Lung (tissue), 12 donors: Measurements from ENCODE around the gene ARID5B. TPM values are rescaled to one million over a fixed set of nuclear protein-coding genes. Genes with fewer than 3 reads are reported as not detected.

Experiments used
- ATAC-seq: fragments of 200-7000 bp; cut with Tn5 transposase; one replicate; pipeline ENCODE4 v1.9.1; 2020; ENCODE audit warnings: moderate number of reproducible peaks; ENCODE audit not compliant: insufficient read depth, low FRiP score
- DNase-seq, 3 donors: peaks; one replicate each; pipeline ENCODE4 v3.0.0-alpha.2; 2013 to 2017
- H3K27ac ChIP-seq, 2 donors: one replicate each; pipeline ENCODE4 v1.5.1; 2013; ENCODE audit warnings: mild to moderate bottlenecking in 2 of 2, moderate library complexity in 2 of 2, control low read depth in 1 of 2, inconsistent platforms in 1 of 2, low read depth in 1 of 2, low read length in 1 of 2
- H3K27me3 ChIP-seq, 3 donors: one replicate each; pipeline ENCODE4 v1.5.1; 2013; ENCODE audit warnings: low read length in 2 of 3; ENCODE audit not compliant: control insufficient read depth in 3 of 3, insufficient read depth in 3 of 3
- H3K36me3 ChIP-seq, 4 donors: one replicate each; pipeline ENCODE4 v1.5.1; 2013; ENCODE audit warnings: low read length in 4 of 4, mild to moderate bottlenecking in 1 of 4, moderate library complexity in 1 of 4; ENCODE audit not compliant: control insufficient read depth in 4 of 4, insufficient read depth in 4 of 4
- H3K4me1 ChIP-seq, 5 donors: one replicate each; pipeline ENCODE4 v1.5.1; 2013; ENCODE audit warnings: low read length in 5 of 5, mild to moderate bottlenecking in 2 of 5, moderate library complexity in 1 of 5; ENCODE audit not compliant: control insufficient read depth in 5 of 5, insufficient read depth in 5 of 5
- H3K4me3 ChIP-seq: one replicate; pipeline ENCODE4 v1.5.1; 2013; ENCODE audit warnings: mild to moderate bottlenecking, control low read depth, moderate library complexity
- H3K9ac ChIP-seq, 2 donors: one replicate each; pipeline ENCODE4 v1.5.1; 2013; ENCODE audit warnings: low read length in 2 of 2, control low read depth in 1 of 2; ENCODE audit not compliant: insufficient read depth in 1 of 2
- H3K9me3 ChIP-seq, 4 donors: one replicate each; pipeline ENCODE4 v1.5.1; 2013; ENCODE audit warnings: low read length in 3 of 4, mild to moderate bottlenecking in 1 of 4, moderate library complexity in 1 of 4; ENCODE audit not compliant: control insufficient read depth in 4 of 4, insufficient read depth in 3 of 4
- WGBS, 2 donors: extraction: QIAGEN DNeasy Blood & Tissue Kit; methylation state at CpG; one replicate each; pipeline ENCODE4 v1.1.7; 2013; 5-methylcytosine and 5-hydroxymethylcytosine counted together
- polyA plus RNA-seq, 2 donors: library from polyadenylated mRNA; stranded (reverse); fragments of 200-250 nt; gene quantifications; one replicate each; pipeline ENCODE4 v1.2.1, GENCODE V29; 2013
- total RNA-seq, 2 donors: library from RNA; depleted of rRNA in 1 of 2; stranded (reverse); fragments of >200 nt in 1 of 2; gene quantifications; one replicate each; pipeline ENCODE4 v1.2.1, GENCODE V29; 2014 to 2021
- TF ChIP-seq, protein P1 (sequence below): IDR thresholded peaks from 2 replicates; pipeline ENCODE4 v1.5.1; 2012; ENCODE audit warnings: mild to moderate bottlenecking; ENCODE audit errors: control extremely low read depth, extremely low read depth
- donor health status: control.
- donor health status: control.
- donor health status: Bipolar disorder and iron deficiency.
- donor health status: healthy.
- donor health status: DM: yes; HTN: yes; CAD: no.

The ARID5B gene
- total and polyA plus RNA-seq, 4 donors = 7.8 to 95.3 (median 22.0) TPM

- no peaks in the 10 kb centered on the region for H3K9me3 ChIP-seq
- no peak overlapping the region for H3K4me3 ChIP-seq
- DNase-seq (no peak), ATAC-seq (no peak)
- TF ChIP-seq, protein P1, sequence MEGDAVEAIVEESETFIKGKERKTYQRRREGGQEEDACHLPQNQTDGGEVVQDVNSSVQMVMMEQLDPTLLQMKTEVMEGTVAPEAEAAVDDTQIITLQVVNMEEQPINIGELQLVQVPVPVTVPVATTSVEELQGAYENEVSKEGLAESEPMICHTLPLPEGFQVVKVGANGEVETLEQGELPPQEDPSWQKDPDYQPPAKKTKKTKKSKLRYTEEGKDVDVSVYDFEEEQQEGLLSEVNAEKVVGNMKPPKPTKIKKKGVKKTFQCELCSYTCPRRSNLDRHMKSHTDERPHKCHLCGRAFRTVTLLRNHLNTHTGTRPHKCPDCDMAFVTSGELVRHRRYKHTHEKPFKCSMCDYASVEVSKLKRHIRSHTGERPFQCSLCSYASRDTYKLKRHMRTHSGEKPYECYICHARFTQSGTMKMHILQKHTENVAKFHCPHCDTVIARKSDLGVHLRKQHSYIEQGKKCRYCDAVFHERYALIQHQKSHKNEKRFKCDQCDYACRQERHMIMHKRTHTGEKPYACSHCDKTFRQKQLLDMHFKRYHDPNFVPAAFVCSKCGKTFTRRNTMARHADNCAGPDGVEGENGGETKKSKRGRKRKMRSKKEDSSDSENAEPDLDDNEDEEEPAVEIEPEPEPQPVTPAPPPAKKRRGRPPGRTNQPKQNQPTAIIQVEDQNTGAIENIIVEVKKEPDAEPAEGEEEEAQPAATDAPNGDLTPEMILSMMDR = no peak
- no peaks in the 10 kb centered on the region for H3K36me3 ChIP-seq
- no peaks in the 10 kb centered on the region for H3K27me3 ChIP-seq
- H3K9ac ChIP-seq = no peak overlapping the region
- peaks cover 1 to 30% (median 12%) of the 10 kb centered on the region in 5 donors for H3K4me1 ChIP-seq
- no peak overlapping the region for H3K27ac ChIP-seq
- WGBS, 2 donors = 67 to 78% methylated on average over 1 of the region's 1 CpG
Measured at GRCh38 chr10:61990761-61991135, 89.2 kb downstream of the ARID5B start.

DNA sequence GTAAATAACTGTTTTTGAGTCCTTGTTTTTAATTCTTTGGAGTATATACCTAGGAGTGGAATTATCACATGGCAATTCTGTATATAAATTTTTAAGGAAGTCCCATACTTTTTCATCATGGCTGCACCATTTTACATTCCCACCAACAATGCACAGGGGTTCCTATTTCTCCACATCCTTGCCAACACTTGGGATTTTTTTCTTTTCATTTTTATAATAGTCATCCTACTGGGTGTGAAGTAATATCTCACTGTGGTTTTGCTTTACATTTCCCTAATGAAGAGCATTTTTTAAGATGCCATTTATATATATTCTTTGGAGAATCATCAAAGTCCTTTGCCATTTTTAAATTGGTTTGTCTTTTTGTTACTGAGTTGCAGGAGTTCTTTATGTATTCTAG lies 89.7 kb downstream of the ARID5B start:
- Histone ChIP-seq H3K27ac (no peak overlapping the region), H3K36me3 (no peaks in the 10 kb centered on the region), H3K9me3 (no peaks in the 10 kb centered on the region), H3K9ac (no peak overlapping the region), H3K4me1 (peaks cover 1 to 30% (median 12%) of the 10 kb centered on the region in 5 donors), H3K27me3 (no peaks in the 10 kb centered on the region), H3K4me3 (no peak overlapping the region)
- DNase-seq = no peak
- TF ChIP-seq, protein P1 = no peak
- no peak for ATAC-seq

DNA sequence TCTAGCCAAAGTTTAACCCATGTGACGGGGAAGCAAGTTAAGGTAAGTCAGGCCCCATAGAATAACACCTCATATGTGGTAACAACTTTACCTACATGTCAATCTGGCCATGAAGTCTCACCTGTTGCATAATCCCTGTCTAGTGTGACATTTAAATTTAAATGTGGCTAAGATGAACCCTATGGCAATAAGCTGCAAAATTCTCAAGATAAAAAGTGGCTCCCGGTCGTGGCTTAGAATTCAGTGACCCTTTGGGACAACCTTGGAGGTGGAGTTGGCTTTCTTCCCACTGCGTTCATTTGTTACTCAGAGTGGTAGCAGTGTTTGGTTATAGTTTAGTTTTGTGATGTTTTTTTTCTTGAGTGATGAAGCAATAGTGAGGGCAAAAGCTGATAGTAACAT lies 90.6 kb downstream of the ARID5B start:
- no peak for ATAC-seq
- H3K36me3 ChIP-seq = no peaks in the 10 kb centered on the region
- peaks cover 1 to 30% (median 12%) of the 10 kb centered on the region in 5 donors for H3K4me1 ChIP-seq
- TF ChIP-seq, protein P1 = no peak
- peak overlapping the region in 1 of 2 donors; percentile 54 for H3K9ac ChIP-seq
- no peaks in the 10 kb centered on the region for H3K27me3 ChIP-seq
- 57 to 70% methylated on average over 4 of the region's 4 CpGs for WGBS, 2 donors
- peak overlapping the region in 1 of 2 donors; percentile 83 for H3K27ac ChIP-seq
- no peaks in the 10 kb centered on the region for H3K9me3 ChIP-seq
- H3K4me3 ChIP-seq = no peak overlapping the region
- DNase-seq = peak in 2 of 3 donors; percentile 35 to 53
